ENCODE data around the gene GFOD2.

GFOD2 gene

GRCh38 chr16:67731071-67731752 is 12.1 kb upstream of the GFOD2 start:
- DNase-seq: no peak

GRCh38 chr16:67730326-67730725 is 11.2 kb upstream of the GFOD2 start:
- no peak for DNase-seq

- DNase-seq: no peak
Measured at GRCh38 chr16:67729636-67730248, 10.6 kb upstream of the GFOD2 start.

GRCh38 chr16:67727521-67728485 is 8.7 kb upstream of the GFOD2 start:
- no peak for DNase-seq

GRCh38 chr16:67726106-67727034 is 7.3 kb upstream of the GFOD2 start:
- DNase-seq: no peak

- DNase-seq: no peak
Measured at GRCh38 chr16:67723911-67724305, 4.8 kb upstream of the GFOD2 start.

- DNase-seq: no peak
Measured at GRCh38 chr16:67723151-67723910, 4.2 kb upstream of the GFOD2 start.

GRCh38 chr16:67720236-67720635 is 1.1 kb upstream of the GFOD2 start:
- DNase-seq: no peak

- DNase-seq: no peak
Measured at GRCh38 chr16:67719778-67720144, 645 bp upstream of the GFOD2 start.

GRCh38 chr16:67718668-67719047 is 458 bp downstream of the GFOD2 start:
- DNase-seq: no peak

GRCh38 chr16:67716097-67716496 is 3.0 kb downstream of the GFOD2 start:
- no peak for DNase-seq

GRCh38 chr16:67714522-67714921 is 4.6 kb downstream of the GFOD2 start:
- DNase-seq: no peak

GRCh38 chr16:67713647-67714273 is 5.4 kb downstream of the GFOD2 start:
- DNase-seq: no peak

- no peak for DNase-seq
Measured at GRCh38 chr16:67710607-67711006, 8.5 kb downstream of the GFOD2 start.

GRCh38 chr16:67709050-67709449 is 10.1 kb downstream of the GFOD2 start:
- DNase-seq: no peak

- DNase-seq: no peak
Measured at GRCh38 chr16:67708368-67708771, 10.7 kb downstream of the GFOD2 start.

- no peak for DNase-seq
Measured at GRCh38 chr16:67707790-67708189, 11.3 kb downstream of the GFOD2 start.

- no peak for DNase-seq
Measured at GRCh38 chr16:67707210-67707609, 11.9 kb downstream of the GFOD2 start.

GRCh38 chr16:67704110-67704509 is 15.0 kb downstream of the GFOD2 start:
- DNase-seq: no peak

GRCh38 chr16:67703626-67704025 is 15.5 kb downstream of the GFOD2 start:
- no peak for DNase-seq

- no peak for DNase-seq
Measured at GRCh38 chr16:67702130-67702529, 17.0 kb downstream of the GFOD2 start.

Measured in retina (tissue), 1 donor.